Measurements from ENCODE around the gene RHBDL1. TPM values are rescaled to one million over a fixed set of nuclear protein-coding genes. Genes with fewer than 3 reads are reported as not detected.

Gene RHBDL1
- total RNA-seq, 1 experiment from 2014 or later: 1.7 TPM

- no peak overlapping the region for H3K9ac ChIP-seq (ENCODE audit: low read length)
- no peak overlapping the region for H3K4me3 ChIP-seq (ENCODE audit: low read length)
- no peaks in the 10 kb centered on the region for H3K9me2 ChIP-seq (replicated peaks; ENCODE audit: low read length)
- no peak for ATAC-seq
- no peak overlapping the region for H2AFZ ChIP-seq (ENCODE audit: low read length)
- no peak overlapping the region for H3K4me2 ChIP-seq (ENCODE audit: low read length)
- BruUV-seq (replicated peaks): no TSS peak
- no peaks in the 10 kb centered on the region for H3K9me3 ChIP-seq (ENCODE audit: low read length)
- H3K4me1 ChIP-seq (ENCODE audit: insufficient read depth, low read length): no peaks in the 10 kb centered on the region
- DNase-seq: no peak
- H3K36me3 ChIP-seq (ENCODE audit: low read depth, low read length): no peaks in the 10 kb centered on the region
- ChIA-PET POLR2A (ENCODE audit: unreplicated experiment) (no interaction called here), CTCF (no interaction called here)
- peaks cover 37% of the 10 kb centered on the region for H3K27me3 ChIP-seq (ENCODE audit: low read length)
- no peak overlapping the region for H3K27ac ChIP-seq (ENCODE audit: low read length)
- no peak for TF ChIP-seq EZH2 (IDR thresholded peaks at IDR 0.05; ENCODE audit: low read length, unreplicated experiment)
- TF ChIP-seq CTCF (conservative IDR thresholded peaks at IDR 0.05; ENCODE audit: low read depth, low read length): no peak
- no peak for TF ChIP-seq EZH2phosphoT487 (IDR thresholded peaks at IDR 0.05; ENCODE audit: borderline replicate concordance, low read length)
- H4K20me1 ChIP-seq (ENCODE audit: low read length): no peaks in the 10 kb centered on the region
- intact Hi-C loops (cut with micrococcal nuclease): no loop called here
- H3K79me2 ChIP-seq (ENCODE audit: low read length): no peaks in the 10 kb centered on the region
- H3F3A ChIP-seq (ENCODE audit: low read length, unreplicated experiment): no peaks in the 10 kb centered on the region
Measured at GRCh38 chr16:704047-704446, 28.6 kb downstream of the RHBDL1 start.

GRCh38 chr16:704552-705380, 29.3 kb downstream of the RHBDL1 start:
- intact Hi-C loops (cut with micrococcal nuclease): no loop called here
- H3K4me3 ChIP-seq (ENCODE audit: low read length): peak overlapping the region; percentile 55
- no peaks in the 10 kb centered on the region for H3F3A ChIP-seq (ENCODE audit: low read length, unreplicated experiment)
- ATAC-seq (no peak), DNase-seq (no peak)
- no peak overlapping the region for H3K9ac ChIP-seq (ENCODE audit: low read length)
- no peaks in the 10 kb centered on the region for H4K20me1 ChIP-seq (ENCODE audit: low read length)
- no peak overlapping the region for H3K27ac ChIP-seq (ENCODE audit: low read length)
- no peaks in the 10 kb centered on the region for H3K9me2 ChIP-seq (replicated peaks; ENCODE audit: low read length)
- no TSS peak for BruUV-seq (replicated peaks)
- H2AFZ ChIP-seq (ENCODE audit: low read length): no peak overlapping the region
- H3K79me2 ChIP-seq (ENCODE audit: low read length): no peaks in the 10 kb centered on the region
- H3K4me1 ChIP-seq (ENCODE audit: insufficient read depth, low read length): no peaks in the 10 kb centered on the region
- POLR2A ChIA-PET (ENCODE audit: unreplicated experiment): no interaction called here
- H3K27me3 ChIP-seq (ENCODE audit: low read length): peaks cover 37% of the 10 kb centered on the region
- H3K4me2 ChIP-seq (ENCODE audit: low read length): peak overlapping the region; percentile 72
- TF ChIP-seq EZH2 (IDR thresholded peaks at IDR 0.05; ENCODE audit: low read length, unreplicated experiment): no peak
- no peaks in the 10 kb centered on the region for H3K9me3 ChIP-seq (ENCODE audit: low read length)
- no peaks in the 10 kb centered on the region for H3K36me3 ChIP-seq (ENCODE audit: low read depth, low read length)
- CTCF ChIA-PET: no interaction called here

- Histone ChIP-seq H3K4me1 (ENCODE audit: insufficient read depth, low read length) (no peaks in the 10 kb centered on the region), H2AFZ (ENCODE audit: low read length) (no peak within 1 kb of the TSS), H3F3A (ENCODE audit: low read length, unreplicated experiment) (no peaks in the 10 kb centered on the region), H3K4me2 (ENCODE audit: low read length) (peak within 1 kb of the TSS; percentile 72), H3K4me3 (ENCODE audit: low read length) (peak within 1 kb of the TSS; percentile 55), H3K27ac (ENCODE audit: low read length) (no peak within 1 kb of the TSS), H3K9me3 (ENCODE audit: low read length) (no peaks in the 10 kb centered on the region), H3K79me2 (ENCODE audit: low read length) (no peaks in the 10 kb centered on the region), H4K20me1 (ENCODE audit: low read length) (no peaks in the 10 kb centered on the region), H3K9ac (ENCODE audit: low read length) (no peak within 1 kb of the TSS), H3K9me2 (replicated peaks; ENCODE audit: low read length) (no peaks in the 10 kb centered on the region), H3K36me3 (ENCODE audit: low read depth, low read length) (no peaks in the 10 kb centered on the region), H3K27me3 (ENCODE audit: low read length) (peaks cover 39% of the 10 kb centered on the region)
- no peak for TF ChIP-seq EZH2phosphoT487 (IDR thresholded peaks at IDR 0.05; ENCODE audit: borderline replicate concordance, low read length)
- no peak for TF ChIP-seq CTCF (conservative IDR thresholded peaks at IDR 0.05; ENCODE audit: low read depth, low read length)
- TF ChIP-seq EZH2 (IDR thresholded peaks at IDR 0.05; ENCODE audit: low read length, unreplicated experiment): no peak
- DNase-seq (peak; percentile 49), ATAC-seq (peak; percentile 23; the same call in 1 of the 2 replicates)
- CTCF ChIA-PET: no interaction called here
- intact Hi-C loops (cut with micrococcal nuclease): no loop called here
- POLR2A ChIA-PET (ENCODE audit: unreplicated experiment): no interaction called here
- no TSS peak for BruUV-seq (replicated peaks)
Measured at GRCh38 chr16:705431-706188, 30.1 kb downstream of the RHBDL1 start, which contains the start of gene FBXL16. TSS of gene FBXL16 (minus strand) at chr16:705801. CDS start at chr16:697405, 8,396 bp downstream.

All from PC-3 (cell line).